ENCODE measurements around the gene FAM163B.

- TF ChIP-seq, protein P1, sequence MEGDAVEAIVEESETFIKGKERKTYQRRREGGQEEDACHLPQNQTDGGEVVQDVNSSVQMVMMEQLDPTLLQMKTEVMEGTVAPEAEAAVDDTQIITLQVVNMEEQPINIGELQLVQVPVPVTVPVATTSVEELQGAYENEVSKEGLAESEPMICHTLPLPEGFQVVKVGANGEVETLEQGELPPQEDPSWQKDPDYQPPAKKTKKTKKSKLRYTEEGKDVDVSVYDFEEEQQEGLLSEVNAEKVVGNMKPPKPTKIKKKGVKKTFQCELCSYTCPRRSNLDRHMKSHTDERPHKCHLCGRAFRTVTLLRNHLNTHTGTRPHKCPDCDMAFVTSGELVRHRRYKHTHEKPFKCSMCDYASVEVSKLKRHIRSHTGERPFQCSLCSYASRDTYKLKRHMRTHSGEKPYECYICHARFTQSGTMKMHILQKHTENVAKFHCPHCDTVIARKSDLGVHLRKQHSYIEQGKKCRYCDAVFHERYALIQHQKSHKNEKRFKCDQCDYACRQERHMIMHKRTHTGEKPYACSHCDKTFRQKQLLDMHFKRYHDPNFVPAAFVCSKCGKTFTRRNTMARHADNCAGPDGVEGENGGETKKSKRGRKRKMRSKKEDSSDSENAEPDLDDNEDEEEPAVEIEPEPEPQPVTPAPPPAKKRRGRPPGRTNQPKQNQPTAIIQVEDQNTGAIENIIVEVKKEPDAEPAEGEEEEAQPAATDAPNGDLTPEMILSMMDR (conservative IDR thresholded peaks at IDR 0.05 in 1 of 2, IDR thresholded peaks at IDR 0.05 in 1 of 2; ENCODE audit: low read depth in 1 of 2, low read length in 2 of 2), result no peak
- no peak for TF ChIP-seq EZH2 (IDR thresholded peaks at IDR 0.05; ENCODE audit: low read length, missing control alignments)
Measured at GRCh38 chr9:133574771-133575170, 34.4 kb downstream of the FAM163B start.
